C4-2B (cell line): ENCODE data around the gene ATXN1.
A peak's percentile ranks its signal among the peaks of the same experiment; 100 is the strongest.

ENCODE experiments used
- H3K27ac ChIP-seq: fragments of 450-650 bp; 2 replicates; pipeline ENCODE4 v1.5.1; 2017
- CTCF ChIP-seq: fragments of 450-650 bp; conservative IDR thresholded peaks from 2 replicates; pipeline ENCODE4 v1.5.1; 2017; ENCODE audit warnings: mild to moderate bottlenecking
- ZFX ChIP-seq: fragments of 450-650 bp; IDR thresholded peaks from 2 replicates; pipeline ENCODE4 v1.6.1; 2017

ATXN1 gene

GRCh38 chr6:16760516-16761470 lies at the start of gene ATXN1:
Gene ATXN1 (minus strand): TSS chr6:16761460.
- peak within 1 kb of the TSS; percentile 63 for H3K27ac ChIP-seq
- TF ChIP-seq CTCF (peak; percentile 13; the same call in 1 of the 2 replicates), ZFX (no peak)

- TF ChIP-seq ZFX (no peak), CTCF (no peak)
- H3K27ac ChIP-seq, result no peak overlapping the region
These were observed 49.2 kb upstream of the ATXN1 start for GRCh38 chr6:16810411-16810810.

GRCh38 chr6:16809753-16810358 lies 48.6 kb upstream of the ATXN1 start:
- TF ChIP-seq CTCF (no peak), ZFX (no peak)
- H3K27ac ChIP-seq, result no peak overlapping the region

- TF ChIP-seq CTCF, result no peak
- no peak for TF ChIP-seq ZFX
- H3K27ac ChIP-seq, result no peak overlapping the region
These were observed 46.7 kb upstream of the ATXN1 start for GRCh38 chr6:16807956-16808355.

GRCh38 chr6:16806363-16806762 lies 45.1 kb upstream of the ATXN1 start:
- no peak for TF ChIP-seq CTCF
- no peak for TF ChIP-seq ZFX
- H3K27ac ChIP-seq, result no peak overlapping the region

GRCh38 chr6:16805243-16805950 lies 44.1 kb upstream of the ATXN1 start:
- no peak overlapping the region for H3K27ac ChIP-seq

More at GRCh38 chr6:16805243-16805950, 44.1 kb upstream of the ATXN1 start:
- TF ChIP-seq ZFX (no peak), CTCF (no peak)
